ENCODE measurements around the gene GOLGA8B.
"Not testable (repeated sequence)": the region's sequence is repeated elsewhere in the genome, so short reads cannot be mapped to it uniquely, and the experiment has no call there.

Gene GOLGA8B

DNA sequence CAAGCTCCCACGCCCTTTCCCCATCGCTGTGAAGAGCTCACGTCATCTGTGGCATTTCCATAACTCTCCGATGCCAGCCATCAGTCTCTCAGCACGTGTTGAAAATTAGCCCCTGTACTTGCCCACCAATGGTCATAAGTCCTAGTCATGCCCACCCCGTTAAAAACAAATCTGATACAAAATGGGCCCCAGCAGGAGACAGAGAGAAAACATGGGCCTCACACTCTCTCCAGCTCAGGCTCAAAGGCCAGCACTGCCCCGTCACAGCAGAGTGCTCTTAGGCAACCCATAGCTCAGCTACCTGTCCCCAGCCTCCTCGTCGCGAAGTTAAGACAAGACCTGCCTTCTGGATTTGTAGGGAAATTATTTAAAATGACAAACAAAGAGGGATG is 5.2 kb downstream of the GOLGA8B start:
- no peak for DNase-seq (ENCODE audit: low read depth, low spot score)
- TF ChIP-seq POLR2AphosphoS5 (IDR thresholded peaks at IDR 0.05; ENCODE audit: borderline replicate concordance, low read depth, low read length) (no peak), FOXP2 (optimal IDR thresholded peaks at IDR 0.05; ENCODE audit: control extremely low read depth, extremely low read length, insufficient read depth) (no peak), EZH2 (IDR thresholded peaks at IDR 0.05) (no peak)

DNA sequence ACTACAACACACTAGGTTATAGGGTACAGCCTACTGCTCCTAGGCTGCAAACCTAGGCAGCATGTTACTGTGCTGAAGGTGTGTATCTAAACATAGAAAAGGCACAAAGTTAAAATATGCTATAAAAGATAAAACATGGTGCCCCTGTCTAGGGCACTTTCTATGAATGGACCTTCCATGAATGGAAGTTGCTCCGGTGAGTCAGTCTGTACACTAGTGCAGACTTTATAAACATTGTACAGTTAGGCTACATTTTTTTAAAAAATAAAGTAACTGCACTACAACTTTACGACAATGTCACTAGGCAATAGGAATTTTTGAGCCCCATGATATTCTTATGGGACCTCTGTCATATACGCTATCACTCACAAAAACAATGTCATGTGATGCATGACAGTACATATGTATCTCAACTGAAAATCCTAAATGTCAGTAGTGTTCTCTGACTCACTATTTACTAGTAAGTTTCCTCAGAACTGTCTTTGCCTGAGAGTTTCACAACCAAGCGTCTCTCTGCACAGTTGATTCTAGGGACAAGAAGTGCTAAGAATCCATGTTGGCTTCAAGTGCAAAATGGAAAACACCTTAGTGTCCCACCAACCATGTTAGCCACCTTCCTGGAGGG is 5.7 kb downstream of the GOLGA8B start:
- DNase-seq (ENCODE audit: low read depth, low spot score); H3K9me3 ChIP-seq (ENCODE audit: low read depth, low read length); H3K9ac ChIP-seq (ENCODE audit: insufficient read length): not testable (repeated sequence)

More for the DNA sequence above, 5.2 kb downstream of the GOLGA8B start:
- H3K36me3 ChIP-seq (ENCODE audit: insufficient read depth, low read length), result no peaks in the 10 kb centered on the region
- H3K9me3 ChIP-seq (ENCODE audit: low read depth, low read length), result no peaks in the 10 kb centered on the region
- H3K4me3 ChIP-seq, result no peak overlapping the region
- no peak overlapping the region for H3K9ac ChIP-seq (ENCODE audit: insufficient read length)
- no peak overlapping the region for H3K27ac ChIP-seq

DNA sequence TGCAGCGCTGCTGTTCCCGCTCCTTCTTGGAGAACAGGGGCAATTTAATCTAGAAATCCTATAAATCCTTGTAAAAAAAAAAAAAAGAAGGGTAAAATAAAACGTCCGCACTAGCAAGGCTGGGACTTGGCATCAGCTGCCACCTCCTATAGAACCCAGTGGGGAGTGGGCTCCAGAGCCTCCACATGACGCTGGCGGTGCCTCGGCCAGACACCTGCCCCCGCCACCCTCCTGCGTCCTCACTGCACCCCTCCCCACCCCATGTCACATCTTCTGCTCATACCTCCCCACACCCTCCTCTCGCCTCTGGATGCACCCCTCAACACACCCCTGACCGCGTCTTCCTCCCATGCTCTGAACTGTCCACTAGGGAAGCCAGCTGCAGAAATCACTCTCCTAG is 8.4 kb downstream of the GOLGA8B start:
- DNase-seq (ENCODE audit: low read depth, low spot score); H3K4me3 ChIP-seq; H3K36me3 ChIP-seq (ENCODE audit: insufficient read depth, low read length); H3K9me3 ChIP-seq (ENCODE audit: low read depth, low read length); H3K9ac ChIP-seq (ENCODE audit: insufficient read length); H3K27ac ChIP-seq: not testable (repeated sequence)

More for the DNA sequence above, 5.7 kb downstream of the GOLGA8B start:
- H3K36me3 ChIP-seq (ENCODE audit: insufficient read depth, low read length); H3K27ac ChIP-seq; H3K4me3 ChIP-seq: not testable (repeated sequence)

DNA sequence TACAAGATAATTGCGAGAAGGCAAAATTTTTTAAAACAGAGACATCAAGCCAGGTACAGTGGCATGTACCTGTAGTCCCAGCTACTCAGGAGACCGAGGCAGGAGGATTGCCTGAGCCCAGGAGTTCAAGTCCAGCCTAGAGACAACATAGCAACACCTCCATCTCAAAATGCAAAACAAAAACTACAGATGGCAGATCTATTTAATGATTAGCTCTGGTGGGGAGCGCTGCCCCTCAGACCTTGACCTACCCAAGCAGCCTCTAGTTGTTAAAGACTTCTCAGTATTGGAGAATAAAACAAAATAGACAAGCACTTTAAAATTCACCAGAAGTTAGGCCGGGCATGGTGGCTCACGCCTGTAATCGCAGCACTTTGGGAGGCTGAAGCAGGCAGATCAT is 10.5 kb downstream of the GOLGA8B start:
- not testable (repeated sequence) for DNase-seq (ENCODE audit: low read depth, low spot score); H3K9me3 ChIP-seq (ENCODE audit: low read depth, low read length); H3K36me3 ChIP-seq (ENCODE audit: insufficient read depth, low read length); H3K9ac ChIP-seq (ENCODE audit: insufficient read length); H3K4me3 ChIP-seq; H3K27ac ChIP-seq

DNA sequence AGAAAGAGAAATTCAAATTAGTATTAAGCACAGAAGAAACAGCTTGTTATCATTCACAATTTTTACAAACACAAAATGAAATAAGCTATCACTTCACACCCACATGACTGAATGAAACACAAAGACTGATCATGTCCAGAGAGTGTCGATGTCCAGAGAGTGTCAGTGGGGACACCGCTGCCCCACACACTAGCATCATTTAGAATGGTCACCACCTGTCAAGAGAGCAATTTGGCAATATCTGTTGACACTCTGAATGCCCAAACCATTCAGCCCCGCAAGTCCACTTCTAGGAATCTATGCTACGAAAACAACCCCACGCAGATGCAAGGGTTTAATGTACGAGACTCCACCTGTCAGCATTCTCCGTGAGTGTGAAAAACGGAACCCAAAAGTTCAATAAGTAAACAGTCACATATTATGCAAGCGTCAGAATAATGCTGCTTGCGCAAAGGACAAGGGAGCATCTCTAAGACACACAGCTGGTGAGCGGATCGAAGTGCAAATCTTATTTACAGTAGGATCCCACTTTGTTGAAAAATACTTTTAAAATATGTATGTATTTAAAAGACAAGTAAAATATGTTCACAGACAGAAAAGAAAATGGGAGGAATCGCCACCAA is 11.3 kb downstream of the GOLGA8B start:
- not testable (repeated sequence) for H3K36me3 ChIP-seq (ENCODE audit: insufficient read depth, low read length); H3K9me3 ChIP-seq (ENCODE audit: low read depth, low read length); H3K9ac ChIP-seq (ENCODE audit: insufficient read length); DNase-seq (ENCODE audit: low read depth, low spot score); H3K4me3 ChIP-seq; H3K27ac ChIP-seq

DNA sequence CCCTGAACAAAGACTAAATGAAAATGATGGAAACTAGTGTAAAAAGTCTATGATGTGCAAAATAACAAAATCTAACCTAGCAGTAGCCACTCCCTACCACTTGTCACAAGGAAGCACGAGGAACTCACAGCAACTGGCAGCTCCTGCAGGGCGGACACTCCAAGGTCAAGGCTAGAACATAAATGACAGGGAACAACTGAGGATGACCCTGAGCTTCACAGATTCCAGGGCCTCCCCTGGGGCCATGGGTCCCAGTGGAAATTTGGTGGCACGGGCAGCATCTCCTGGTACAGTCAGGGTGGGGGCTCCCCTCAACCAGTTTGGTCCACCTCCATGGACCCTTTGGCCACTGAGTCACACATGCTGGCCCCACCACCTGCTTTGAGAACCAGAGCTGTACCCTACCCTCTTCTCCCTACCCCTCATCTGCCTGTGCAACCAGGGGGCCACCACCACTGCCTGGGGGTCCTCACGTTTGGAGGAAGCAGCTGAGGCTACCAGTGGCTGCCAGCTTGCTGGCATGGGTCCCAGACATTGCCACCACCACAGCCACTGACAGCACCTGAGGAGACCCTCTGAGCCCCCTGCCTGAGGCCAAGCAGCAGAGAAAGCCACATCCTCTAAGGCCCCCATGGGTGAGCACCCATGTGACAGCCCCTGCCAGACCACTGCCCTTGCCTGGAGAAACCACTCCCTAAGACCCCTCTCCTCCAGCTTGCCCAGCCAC is 13.6 kb downstream of the GOLGA8B start:
- H3K4me3 ChIP-seq; DNase-seq (ENCODE audit: low read depth, low spot score); H3K9ac ChIP-seq (ENCODE audit: insufficient read length); H3K9me3 ChIP-seq (ENCODE audit: low read depth, low read length); H3K27ac ChIP-seq; H3K36me3 ChIP-seq (ENCODE audit: insufficient read depth, low read length): not testable (repeated sequence)

DNA sequence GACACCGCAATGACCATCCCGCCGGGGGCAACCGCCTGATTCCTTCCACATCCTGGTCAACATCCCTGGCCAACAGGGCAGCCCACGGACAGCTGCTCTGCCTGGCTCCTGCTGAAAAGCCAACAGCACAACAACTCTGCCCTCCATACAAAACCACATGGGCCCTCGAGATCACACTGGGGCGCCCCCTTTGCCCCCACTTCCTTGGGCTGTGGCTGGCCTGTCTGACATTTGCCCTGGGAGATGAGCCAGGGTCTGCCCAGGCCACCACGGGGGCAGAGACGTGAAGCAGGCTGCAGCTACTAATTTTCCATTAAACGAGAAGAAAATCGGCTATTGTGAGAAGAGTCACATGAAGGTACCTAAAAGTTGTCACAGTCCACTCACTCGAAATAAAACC is 16.3 kb downstream of the GOLGA8B start:
- not testable (repeated sequence) for DNase-seq (ENCODE audit: low read depth, low spot score); H3K36me3 ChIP-seq (ENCODE audit: insufficient read depth, low read length)

DNA sequence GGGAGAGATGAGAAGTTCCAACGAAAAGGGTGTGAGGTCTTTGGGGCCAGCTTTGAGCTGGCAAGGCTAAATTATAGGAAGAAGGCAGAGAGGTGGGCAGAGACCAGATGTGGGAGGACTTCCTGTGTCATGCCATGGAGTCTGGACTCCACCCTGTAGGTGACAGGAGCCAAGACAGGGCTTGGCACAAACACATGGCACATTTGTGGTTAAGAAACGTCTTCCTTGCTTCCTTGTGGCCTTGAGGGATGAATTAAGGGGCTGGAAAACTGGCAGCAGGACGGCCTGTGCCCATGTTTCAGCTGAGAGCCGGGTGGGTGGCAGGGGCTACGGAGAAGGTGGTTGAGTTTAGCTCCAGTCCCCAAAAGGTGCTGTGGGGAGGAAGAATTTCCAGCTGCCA is 18.7 kb downstream of the GOLGA8B start:
- not testable (repeated sequence) for H3K9ac ChIP-seq (ENCODE audit: insufficient read length); H3K9me3 ChIP-seq (ENCODE audit: low read depth, low read length); H3K4me3 ChIP-seq; H3K36me3 ChIP-seq (ENCODE audit: insufficient read depth, low read length); H3K27ac ChIP-seq; DNase-seq (ENCODE audit: low read depth, low spot score)

More for the DNA sequence above, 16.3 kb downstream of the GOLGA8B start:
- not testable (repeated sequence) for H3K9ac ChIP-seq (ENCODE audit: insufficient read length); H3K27ac ChIP-seq; H3K4me3 ChIP-seq; H3K9me3 ChIP-seq (ENCODE audit: low read depth, low read length)

DNA sequence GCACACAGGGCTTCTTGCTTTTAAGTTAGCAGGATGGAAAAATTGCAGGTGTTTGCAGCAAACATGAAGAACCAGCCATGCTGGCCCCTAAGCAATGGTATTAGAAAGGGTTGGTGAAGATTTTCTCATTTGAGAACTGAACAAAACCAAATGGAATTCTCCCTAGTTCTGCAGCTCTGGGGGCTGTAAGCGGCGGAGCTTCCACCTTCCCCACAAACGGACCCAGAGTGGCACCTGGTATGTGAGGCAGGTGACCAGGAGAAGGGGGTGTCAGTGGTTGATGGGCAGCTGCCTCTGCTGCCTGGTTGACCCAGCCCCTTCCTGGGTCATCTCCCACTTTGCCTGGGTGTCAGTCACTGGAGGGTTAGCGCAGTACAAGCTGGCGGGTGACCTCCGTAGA is 22.6 kb downstream of the GOLGA8B start:
- H3K9me3 ChIP-seq (ENCODE audit: low read depth, low read length); H3K4me3 ChIP-seq; H3K9ac ChIP-seq (ENCODE audit: insufficient read length); DNase-seq (ENCODE audit: low read depth, low spot score); H3K36me3 ChIP-seq (ENCODE audit: insufficient read depth, low read length); H3K27ac ChIP-seq: not testable (repeated sequence)

DNA sequence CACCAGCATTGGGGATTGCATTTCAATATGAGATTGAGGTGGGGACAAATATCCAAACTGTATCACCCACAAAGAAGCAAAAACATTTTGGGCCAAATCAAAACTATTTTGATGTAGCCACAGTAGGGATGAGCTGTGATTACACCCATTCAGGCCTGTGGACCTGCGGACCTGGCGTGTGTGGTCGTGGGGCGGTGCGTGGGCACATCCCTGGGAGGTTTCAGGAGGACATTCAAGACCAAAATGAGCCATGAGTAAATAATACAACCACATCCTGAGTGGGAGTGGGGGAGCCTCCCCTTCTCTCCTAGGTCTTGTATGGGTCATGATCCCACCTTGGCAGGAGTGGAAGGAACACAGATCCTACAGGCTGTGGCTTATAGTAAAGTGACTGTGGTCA is 23.7 kb downstream of the GOLGA8B start:
- DNase-seq (ENCODE audit: low read depth, low spot score); H3K36me3 ChIP-seq (ENCODE audit: insufficient read depth, low read length); H3K9me3 ChIP-seq (ENCODE audit: low read depth, low read length); H3K4me3 ChIP-seq; H3K9ac ChIP-seq (ENCODE audit: insufficient read length); H3K27ac ChIP-seq: not testable (repeated sequence)

DNA sequence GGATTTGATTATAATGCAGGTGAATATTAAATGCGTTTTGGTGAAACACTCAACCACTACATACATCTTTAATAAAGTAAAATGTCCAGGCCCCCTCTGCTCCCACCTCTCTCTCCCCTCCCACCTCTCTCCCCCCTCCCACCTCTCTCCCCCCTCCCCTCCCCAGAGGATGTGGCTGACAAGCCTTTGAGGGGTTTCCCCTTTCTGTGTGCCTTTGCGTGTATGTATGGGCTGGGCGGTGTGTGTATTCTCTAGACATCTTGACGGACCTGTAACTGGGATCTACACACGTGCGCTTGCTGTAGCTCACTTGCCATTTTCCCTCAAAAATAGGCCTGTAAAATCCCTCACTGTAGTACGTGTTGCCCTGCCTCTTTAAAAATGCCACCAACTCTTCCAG is 28.3 kb downstream of the GOLGA8B start:
- not testable (repeated sequence) for H3K4me3 ChIP-seq; DNase-seq (ENCODE audit: low read depth, low spot score); H3K27ac ChIP-seq; H3K9ac ChIP-seq (ENCODE audit: insufficient read length); H3K9me3 ChIP-seq (ENCODE audit: low read depth, low read length); H3K36me3 ChIP-seq (ENCODE audit: insufficient read depth, low read length)

DNA sequence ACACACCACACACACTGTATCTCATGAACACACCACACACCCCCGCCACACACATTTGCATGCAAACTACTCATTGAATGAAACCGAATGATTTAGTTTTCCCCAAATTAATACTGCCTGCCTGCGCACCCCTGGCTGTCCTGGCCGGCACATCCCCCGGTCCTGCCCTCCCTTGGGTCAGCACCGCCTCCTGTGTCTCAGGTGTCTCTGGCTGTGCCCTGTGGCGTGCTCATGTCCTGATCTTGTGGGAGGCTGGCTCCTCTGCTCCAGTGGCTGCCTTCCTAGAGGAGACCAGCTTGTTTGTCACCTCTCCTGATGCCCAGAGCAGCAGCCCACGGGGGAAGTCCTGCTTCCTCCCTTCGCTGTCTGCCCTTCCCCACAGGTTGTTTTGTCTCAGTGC is 28.7 kb downstream of the GOLGA8B start:
- H3K36me3 ChIP-seq (ENCODE audit: insufficient read depth, low read length); DNase-seq (ENCODE audit: low read depth, low spot score); H3K4me3 ChIP-seq; H3K9ac ChIP-seq (ENCODE audit: insufficient read length); H3K27ac ChIP-seq; H3K9me3 ChIP-seq (ENCODE audit: low read depth, low read length): not testable (repeated sequence)

DNA sequence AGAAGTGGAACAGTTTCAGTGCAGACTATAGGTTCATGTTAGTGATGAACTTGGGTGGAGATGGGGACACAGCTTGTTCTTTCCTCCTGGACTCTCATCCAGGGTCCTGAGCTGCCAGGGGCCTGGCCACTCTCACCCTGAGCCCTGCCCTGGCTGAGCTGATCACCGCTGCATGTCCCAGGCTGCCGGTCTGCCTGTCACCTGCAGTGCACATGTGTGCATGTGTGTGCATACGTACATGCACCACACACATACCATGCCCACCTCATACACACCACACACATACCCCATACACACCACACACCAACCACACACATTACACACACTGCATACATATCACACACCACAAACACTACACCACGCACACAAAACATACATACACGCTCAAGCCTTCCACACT is 29.3 kb downstream of the GOLGA8B start:
- not testable (repeated sequence) for H3K9ac ChIP-seq (ENCODE audit: insufficient read length); H3K4me3 ChIP-seq; H3K36me3 ChIP-seq (ENCODE audit: insufficient read depth, low read length); DNase-seq (ENCODE audit: low read depth, low spot score); H3K9me3 ChIP-seq (ENCODE audit: low read depth, low read length); H3K27ac ChIP-seq

DNA sequence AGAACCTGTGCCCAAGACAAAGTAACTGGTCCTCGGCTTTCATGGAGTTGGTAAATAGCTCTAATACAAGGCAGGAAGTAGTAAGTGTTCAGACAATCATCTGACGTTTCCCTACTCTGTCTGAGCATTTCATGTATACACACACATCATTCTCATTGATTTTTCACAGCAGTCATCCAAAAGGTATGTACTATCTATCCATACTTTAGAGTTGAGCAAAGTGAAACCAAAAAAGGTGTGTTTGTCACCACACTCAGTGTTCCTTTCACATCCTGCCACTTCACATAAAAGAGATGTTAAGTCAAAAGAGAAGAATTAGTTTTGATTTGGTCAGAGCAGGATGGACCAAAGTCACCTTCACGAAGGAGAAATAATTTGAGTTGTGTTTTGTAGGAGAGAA is 33.3 kb downstream of the GOLGA8B start:
- DNase-seq (ENCODE audit: low read depth, low spot score); H3K4me3 ChIP-seq; H3K9ac ChIP-seq (ENCODE audit: insufficient read length); H3K36me3 ChIP-seq (ENCODE audit: insufficient read depth, low read length); H3K9me3 ChIP-seq (ENCODE audit: low read depth, low read length); H3K27ac ChIP-seq: not testable (repeated sequence)

All from SK-N-MC (cell line).